WTC11 (cell line): ENCODE results near the gene TLNRD1. TPM values are rescaled to one million over a fixed set of nuclear protein-coding genes. Genes with fewer than 3 reads are reported as not detected.

Experiments
- ATAC-seq: fragments of 200-7000 bp; cut with Tn5 transposase; 2 replicates; pipeline ENCODE4 v1.10.0; 2021; ENCODE audit warnings: mild to moderate bottlenecking, moderate library complexity
- CTCF ChIA-PET: fragments of 300-600 bp; sonication (Branson Sonifier 250); formaldehyde crosslinking; loops from one replicate; lab custom pipeline; 2021; ENCODE audit warnings: antibody characterized with exemption; lab: Charles Lee
- POLR2A ChIA-PET: fragments of 350-600 bp; sonication (Branson Sonifier 250); formaldehyde crosslinking; loops from one replicate; lab custom pipeline; 2021; ENCODE audit warnings: antibody characterized with exemption; lab: Charles Lee
- DNase-seq: peaks from one replicate; pipeline ENCODE4 v3.0.0; 2021; ENCODE audit warnings: low spot score
- H3K27ac Mint-ChIP-seq: 2 replicates; pipeline ENCODE4 v1.8.0; 2021; ENCODE audit warnings: mixed read lengths
- H3K27me3 Mint-ChIP-seq: 2 replicates; pipeline ENCODE4 v1.8.0; 2021; ENCODE audit warnings: low read depth, mild to moderate bottlenecking, moderate library complexity, mixed read lengths
- H3K36me3 Mint-ChIP-seq: 2 replicates; pipeline ENCODE4 v1.8.0; 2021; ENCODE audit warnings: mixed read lengths
- H3K4me1 Mint-ChIP-seq: 2 replicates; pipeline ENCODE4 v1.8.0; 2022; ENCODE audit warnings: mixed read lengths
- H3K4me3 Mint-ChIP-seq: 2 replicates; pipeline ENCODE4 v1.8.0; 2021; ENCODE audit warnings: mild to moderate bottlenecking, moderate library complexity, mixed read lengths
- H3K9me3 Mint-ChIP-seq: 2 replicates; pipeline ENCODE4 v1.8.0; 2021; ENCODE audit warnings: mixed read lengths
- CREM ChIP-seq: sonication (generic); formaldehyde crosslinking; IDR thresholded peaks from 2 replicates; pipeline ENCODE4 v1.8.1; 2022; ENCODE audit warnings: mild to moderate bottlenecking, missing genetic modification reagents, moderate library complexity
- FOXJ3 ChIP-seq: sonication (generic); formaldehyde crosslinking; IDR thresholded peaks from 2 replicates; pipeline ENCODE4 v1.9.0; 2021; ENCODE audit warnings: missing genetic modification reagents, mild to moderate bottlenecking, borderline replicate concordance
- FOXK1 ChIP-seq: sonication (generic); formaldehyde crosslinking; IDR thresholded peaks from 2 replicates; pipeline ENCODE4 v1.8.0; 2022; ENCODE audit warnings: mild to moderate bottlenecking, moderate library complexity, missing genetic modification reagents
- GABPB1 ChIP-seq: sonication (generic); formaldehyde crosslinking; IDR thresholded peaks from 2 replicates; pipeline ENCODE4 v1.8.1; 2023; ENCODE audit warnings: mild to moderate bottlenecking, missing genetic modification reagents
- GRHL2 ChIP-seq: fragments of 250-450 bp; sonication (Bioruptor Pico); IDR thresholded peaks from 2 replicates; pipeline ENCODE4 v1.8.0; 2022; ENCODE audit warnings: mild to moderate bottlenecking, moderate library complexity; ENCODE audit not compliant: insufficient replicate concordance, severe bottlenecking
- HMGA2 ChIP-seq: fragments of 250-450 bp; sonication (Bioruptor Pico); IDR thresholded peaks from 2 replicates; pipeline ENCODE4 v1.4.0; 2021; ENCODE audit warnings: mild to moderate bottlenecking, moderate library complexity
- JUN ChIP-seq: sonication (generic); formaldehyde crosslinking; IDR thresholded peaks from 2 replicates; pipeline ENCODE4 v1.8.0; 2023; ENCODE audit warnings: mild to moderate bottlenecking, missing genetic modification reagents
- KAT7 ChIP-seq: sonication (generic); formaldehyde crosslinking; IDR thresholded peaks from 2 replicates; pipeline ENCODE4 v1.8.1; 2023; ENCODE audit warnings: missing genetic modification reagents, mild to moderate bottlenecking, borderline replicate concordance
- NFE2L1 ChIP-seq: sonication (generic); formaldehyde crosslinking; IDR thresholded peaks from 2 replicates; pipeline ENCODE4 v1.8.1; 2023; ENCODE audit warnings: missing genetic modification reagents
- NFYB ChIP-seq: sonication (generic); formaldehyde crosslinking; conservative IDR thresholded peaks from 2 replicates; pipeline ENCODE4 v1.8.0; 2022; ENCODE audit warnings: low read depth, missing genetic modification reagents
- NR1H2 ChIP-seq: sonication (generic); formaldehyde crosslinking; IDR thresholded peaks from 2 replicates; pipeline ENCODE4 v1.9.0; 2021; ENCODE audit warnings: mild to moderate bottlenecking, moderate library complexity, missing genetic modification reagents
- NR2C2 ChIP-seq: sonication (generic); formaldehyde crosslinking; IDR thresholded peaks from 2 replicates; pipeline ENCODE4 v1.8.0; 2022; ENCODE audit warnings: mild to moderate bottlenecking, missing genetic modification reagents
- OVOL2 ChIP-seq: fragments of 250-450 bp; sonication (Bioruptor Pico); IDR thresholded peaks from 2 replicates; pipeline ENCODE4 v1.9.0; 2021; ENCODE audit warnings: mild to moderate bottlenecking, borderline replicate concordance
- PRRX2 ChIP-seq: fragments of 250-450 bp; sonication (Bioruptor Pico); IDR thresholded peaks from 2 replicates; pipeline ENCODE4 v1.8.0; 2021; ENCODE audit warnings: mild to moderate bottlenecking
- SP1 ChIP-seq: sonication (generic); formaldehyde crosslinking; conservative IDR thresholded peaks from 2 replicates; pipeline ENCODE4 v1.8.1; 2022; ENCODE audit warnings: missing genetic modification reagents
- TEAD1 ChIP-seq: sonication (generic); formaldehyde crosslinking; IDR thresholded peaks from 2 replicates; pipeline ENCODE4 v1.8.0; 2022; ENCODE audit warnings: mild to moderate bottlenecking, missing genetic modification reagents
- TEAD4 ChIP-seq: sonication (generic); formaldehyde crosslinking; IDR thresholded peaks from 2 replicates; pipeline ENCODE4 v1.8.0; 2022; ENCODE audit warnings: mild to moderate bottlenecking, missing genetic modification reagents
- TP53 ChIP-seq: sonication (generic); formaldehyde crosslinking; IDR thresholded peaks from 2 replicates; pipeline ENCODE4 v1.8.1; 2023; ENCODE audit warnings: mild to moderate bottlenecking, missing genetic modification reagents
- ZBTB21 ChIP-seq: sonication (generic); formaldehyde crosslinking; IDR thresholded peaks from 2 replicates; pipeline ENCODE4 v1.8.1; 2023; ENCODE audit warnings: mild to moderate bottlenecking, missing genetic modification reagents, borderline replicate concordance
- ZNF219 ChIP-seq: sonication (generic); formaldehyde crosslinking; IDR thresholded peaks from 2 replicates; pipeline ENCODE4 v1.8.0; 2023; ENCODE audit warnings: missing genetic modification reagents, mild to moderate bottlenecking, borderline replicate concordance
- ZNF317 ChIP-seq: sonication (generic); formaldehyde crosslinking; IDR thresholded peaks from 2 replicates; pipeline ENCODE4 v1.8.1; 2023; ENCODE audit warnings: low read depth, mild to moderate bottlenecking, moderate library complexity, missing genetic modification reagents, borderline replicate concordance
- ZNF423 ChIP-seq: fragments of 250-450 bp; sonication (Bioruptor Pico); IDR thresholded peaks from 2 replicates; pipeline ENCODE4 v2.1.2; 2022; ENCODE audit warnings: mild to moderate bottlenecking, moderate library complexity
- ZNF671 ChIP-seq: fragments of 250-450 bp; sonication (Bioruptor Pico); IDR thresholded peaks from 2 replicates; pipeline ENCODE4 v1.8.0; 2021; ENCODE audit warnings: mild to moderate bottlenecking
- total RNA-seq: library from RNA; stranded (reverse); gene quantifications from 3 replicates; pipeline ENCODE4 v1.2.3, GENCODE V29; 2021
- TF ChIP-seq, protein P1 (sequence below): sonication (generic); formaldehyde crosslinking; IDR thresholded peaks from 2 replicates; pipeline ENCODE4 v1.8.1; 2023; ENCODE audit warnings: mild to moderate bottlenecking, missing genetic modification reagents
- TF ChIP-seq, protein P2 (sequence below): fragments of 250-450 bp; sonication (Bioruptor Pico); IDR thresholded peaks from 2 replicates; pipeline ENCODE4 v1.9.0; 2021; ENCODE audit warnings: mild to moderate bottlenecking
- TF ChIP-seq, protein P3 (sequence below): fragments of 250-450 bp; sonication (Bioruptor Pico); IDR thresholded peaks from 2 replicates; pipeline ENCODE4 v1.8.0; 2021; ENCODE audit warnings: mild to moderate bottlenecking
- TF ChIP-seq, protein P4 (sequence below): fragments of 250-450 bp; sonication (Bioruptor Pico); IDR thresholded peaks from 2 replicates; pipeline ENCODE4 v1.9.0; 2021; ENCODE audit warnings: mild to moderate bottlenecking, borderline replicate concordance
- TF ChIP-seq, protein P5 (sequence below): sonication (generic); formaldehyde crosslinking; IDR thresholded peaks from 2 replicates; pipeline ENCODE4 v1.8.1; 2022; ENCODE audit warnings: low read depth, mild to moderate bottlenecking, moderate library complexity, missing genetic modification reagents, borderline replicate concordance

TLNRD1 gene
- total RNA-seq, 1 experiment from 2014 or later: 26.7 TPM

DNA sequence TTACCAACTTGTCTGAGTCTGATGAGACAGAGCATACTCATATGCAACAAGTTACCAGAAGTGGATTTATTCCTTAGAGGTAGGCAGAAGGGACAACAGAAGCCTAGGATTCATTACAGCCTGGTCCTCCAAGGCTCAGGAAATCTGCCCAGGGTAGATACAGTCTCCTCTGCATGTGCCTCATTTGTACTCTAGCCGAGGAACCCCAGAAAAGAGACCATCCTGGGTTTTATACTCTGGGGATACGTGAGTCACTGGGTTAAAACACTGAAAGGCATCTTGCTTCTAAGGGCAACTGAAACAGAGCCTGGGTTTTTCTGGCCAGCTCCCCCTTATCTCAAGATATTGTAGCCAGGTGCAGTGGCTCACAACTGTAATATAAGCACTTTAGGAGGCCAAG, 45.6 kb downstream of the TLNRD1 start:
- DNase-seq: no peak
- POLR2A ChIA-PET: no interaction called here

DNA sequence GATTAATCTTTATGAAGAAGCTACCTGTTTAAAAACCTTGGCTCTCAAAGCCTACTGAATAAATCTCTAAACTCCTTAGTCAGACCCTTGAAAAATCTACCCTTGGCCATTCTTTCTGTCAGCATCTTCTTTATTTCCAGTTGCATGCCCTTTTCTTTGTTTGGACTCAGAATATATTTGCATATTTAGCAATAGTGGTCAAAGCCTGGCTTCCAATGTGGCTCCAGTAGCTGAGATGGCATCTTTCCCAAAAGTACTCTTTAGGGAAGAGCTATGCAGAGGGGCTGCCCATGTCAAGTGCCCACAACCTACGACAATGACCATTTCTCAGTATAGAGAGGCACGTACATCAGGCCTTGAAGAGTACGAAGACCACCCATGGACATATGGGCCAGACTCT, 47.2 kb downstream of the TLNRD1 start:
- H3K36me3 Mint-ChIP-seq: no peaks in the 10 kb centered on the region
- no peak for TF ChIP-seq TEAD1 (CRISPR knock-in tag)
- TF ChIP-seq NR2C2 (CRISPR knock-in tag): no peak
- no peak for TF ChIP-seq FOXK1 (CRISPR knock-in tag)
- TF ChIP-seq CREM (CRISPR knock-in tag): no peak
- TF ChIP-seq KAT7: no peak
- no peak for TF ChIP-seq ZNF423 (CRISPR knock-in tag)
- TF ChIP-seq ZNF317 (CRISPR knock-in tag): no peak
- no peak for TF ChIP-seq ZNF671 (CRISPR knock-in tag)
- TF ChIP-seq GRHL2: no peak
- TF ChIP-seq ZBTB21 (CRISPR knock-in tag): no peak
- TF ChIP-seq PRRX2 (CRISPR knock-in tag): no peak
- no peak for TF ChIP-seq NR1H2 (CRISPR knock-in tag)
- TF ChIP-seq SP1 (CRISPR knock-in tag): no peak
- no peak for DNase-seq
- POLR2A ChIA-PET: no interaction called here
- no peak for ATAC-seq
- H3K27ac Mint-ChIP-seq: no peak overlapping the region
- H3K4me3 Mint-ChIP-seq: no peak overlapping the region
- no peaks in the 10 kb centered on the region for H3K9me3 Mint-ChIP-seq
- no peaks in the 10 kb centered on the region for H3K27me3 Mint-ChIP-seq
- CTCF ChIA-PET: interaction anchor here (0.6 to 2.7 kb wide), 2 partner anchors 74 to 218 kb away, joined by 5 to 8 read pairs; no protein-coding TSS in a partner anchor
- H3K4me1 Mint-ChIP-seq: no peaks in the 10 kb centered on the region

More for the DNA sequence above, 45.6 kb downstream of the TLNRD1 start:
- Mint-ChIP-seq H3K4me3 (no peak overlapping the region), H3K27ac (no peak overlapping the region), H3K27me3 (no peaks in the 10 kb centered on the region), H3K36me3 (no peaks in the 10 kb centered on the region), H3K9me3 (no peaks in the 10 kb centered on the region), H3K4me1 (no peaks in the 10 kb centered on the region)
- TF ChIP-seq TEAD4 (CRISPR knock-in tag) (no peak), NFYB (no peak)
- TF ChIP-seq, protein P1, sequence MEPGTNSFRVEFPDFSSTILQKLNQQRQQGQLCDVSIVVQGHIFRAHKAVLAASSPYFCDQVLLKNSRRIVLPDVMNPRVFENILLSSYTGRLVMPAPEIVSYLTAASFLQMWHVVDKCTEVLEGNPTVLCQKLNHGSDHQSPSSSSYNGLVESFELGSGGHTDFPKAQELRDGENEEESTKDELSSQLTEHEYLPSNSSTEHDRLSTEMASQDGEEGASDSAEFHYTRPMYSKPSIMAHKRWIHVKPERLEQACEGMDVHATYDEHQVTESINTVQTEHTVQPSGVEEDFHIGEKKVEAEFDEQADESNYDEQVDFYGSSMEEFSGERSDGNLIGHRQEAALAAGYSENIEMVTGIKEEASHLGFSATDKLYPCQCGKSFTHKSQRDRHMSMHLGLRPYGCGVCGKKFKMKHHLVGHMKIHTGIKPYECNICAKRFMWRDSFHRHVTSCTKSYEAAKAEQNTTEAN: no peak
- CTCF ChIA-PET: no interaction called here
- no peak for ATAC-seq

DNA sequence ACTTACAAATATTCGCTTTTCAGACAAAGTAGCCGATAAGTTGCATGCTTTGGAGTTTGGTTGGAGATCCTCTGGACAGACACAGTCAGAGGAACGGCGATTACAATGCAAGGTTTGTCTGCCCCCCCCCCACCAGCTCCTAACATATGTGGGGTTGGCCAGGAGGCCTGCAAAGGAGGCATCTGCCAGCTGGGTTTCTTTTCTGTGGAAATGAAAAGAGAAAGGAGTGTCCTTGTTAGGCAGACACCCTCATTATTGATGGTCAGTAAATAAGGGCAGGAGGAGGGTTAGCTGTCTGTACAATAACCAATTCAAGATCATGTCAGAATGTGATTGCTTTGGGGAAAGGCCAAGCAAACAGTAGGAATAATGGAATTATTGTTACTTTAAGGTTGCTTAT, 49.1 kb downstream of the TLNRD1 start:
- Mint-ChIP-seq H3K9me3 (no peaks in the 10 kb centered on the region), H3K4me1 (no peaks in the 10 kb centered on the region), H3K27me3 (no peaks in the 10 kb centered on the region), H3K36me3 (no peaks in the 10 kb centered on the region), H3K27ac (no peak overlapping the region), H3K4me3 (no peak overlapping the region)
- TF ChIP-seq, protein P2, sequence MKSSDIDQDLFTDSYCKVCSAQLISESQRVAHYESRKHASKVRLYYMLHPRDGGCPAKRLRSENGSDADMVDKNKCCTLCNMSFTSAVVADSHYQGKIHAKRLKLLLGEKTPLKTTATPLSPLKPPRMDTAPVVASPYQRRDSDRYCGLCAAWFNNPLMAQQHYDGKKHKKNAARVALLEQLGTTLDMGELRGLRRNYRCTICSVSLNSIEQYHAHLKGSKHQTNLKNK: no peak
- TF ChIP-seq TP53 (CRISPR knock-in tag): no peak
- TF ChIP-seq JUN (CRISPR knock-in tag): no peak
- no peak for TF ChIP-seq PRRX2 (CRISPR knock-in tag)
- no peak for TF ChIP-seq HMGA2 (CRISPR knock-in tag)
- no peak for TF ChIP-seq OVOL2
- no peak for TF ChIP-seq FOXJ3 (CRISPR knock-in tag)
- no peak for TF ChIP-seq NFE2L1 (CRISPR knock-in tag)
- TF ChIP-seq, protein P3, sequence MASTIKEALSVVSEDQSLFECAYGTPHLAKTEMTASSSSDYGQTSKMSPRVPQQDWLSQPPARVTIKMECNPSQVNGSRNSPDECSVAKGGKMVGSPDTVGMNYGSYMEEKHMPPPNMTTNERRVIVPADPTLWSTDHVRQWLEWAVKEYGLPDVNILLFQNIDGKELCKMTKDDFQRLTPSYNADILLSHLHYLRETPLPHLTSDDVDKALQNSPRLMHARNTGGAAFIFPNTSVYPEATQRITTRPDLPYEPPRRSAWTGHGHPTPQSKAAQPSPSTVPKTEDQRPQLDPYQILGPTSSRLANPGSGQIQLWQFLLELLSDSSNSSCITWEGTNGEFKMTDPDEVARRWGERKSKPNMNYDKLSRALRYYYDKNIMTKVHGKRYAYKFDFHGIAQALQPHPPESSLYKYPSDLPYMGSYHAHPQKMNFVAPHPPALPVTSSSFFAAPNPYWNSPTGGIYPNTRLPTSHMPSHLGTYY (CRISPR knock-in tag): no peak
- no peak for TF ChIP-seq ZNF219 (CRISPR knock-in tag)
- TF ChIP-seq GABPB1 (CRISPR knock-in tag): no peak
- TF ChIP-seq NR1H2 (CRISPR knock-in tag): no peak
- TF ChIP-seq, protein P4, sequence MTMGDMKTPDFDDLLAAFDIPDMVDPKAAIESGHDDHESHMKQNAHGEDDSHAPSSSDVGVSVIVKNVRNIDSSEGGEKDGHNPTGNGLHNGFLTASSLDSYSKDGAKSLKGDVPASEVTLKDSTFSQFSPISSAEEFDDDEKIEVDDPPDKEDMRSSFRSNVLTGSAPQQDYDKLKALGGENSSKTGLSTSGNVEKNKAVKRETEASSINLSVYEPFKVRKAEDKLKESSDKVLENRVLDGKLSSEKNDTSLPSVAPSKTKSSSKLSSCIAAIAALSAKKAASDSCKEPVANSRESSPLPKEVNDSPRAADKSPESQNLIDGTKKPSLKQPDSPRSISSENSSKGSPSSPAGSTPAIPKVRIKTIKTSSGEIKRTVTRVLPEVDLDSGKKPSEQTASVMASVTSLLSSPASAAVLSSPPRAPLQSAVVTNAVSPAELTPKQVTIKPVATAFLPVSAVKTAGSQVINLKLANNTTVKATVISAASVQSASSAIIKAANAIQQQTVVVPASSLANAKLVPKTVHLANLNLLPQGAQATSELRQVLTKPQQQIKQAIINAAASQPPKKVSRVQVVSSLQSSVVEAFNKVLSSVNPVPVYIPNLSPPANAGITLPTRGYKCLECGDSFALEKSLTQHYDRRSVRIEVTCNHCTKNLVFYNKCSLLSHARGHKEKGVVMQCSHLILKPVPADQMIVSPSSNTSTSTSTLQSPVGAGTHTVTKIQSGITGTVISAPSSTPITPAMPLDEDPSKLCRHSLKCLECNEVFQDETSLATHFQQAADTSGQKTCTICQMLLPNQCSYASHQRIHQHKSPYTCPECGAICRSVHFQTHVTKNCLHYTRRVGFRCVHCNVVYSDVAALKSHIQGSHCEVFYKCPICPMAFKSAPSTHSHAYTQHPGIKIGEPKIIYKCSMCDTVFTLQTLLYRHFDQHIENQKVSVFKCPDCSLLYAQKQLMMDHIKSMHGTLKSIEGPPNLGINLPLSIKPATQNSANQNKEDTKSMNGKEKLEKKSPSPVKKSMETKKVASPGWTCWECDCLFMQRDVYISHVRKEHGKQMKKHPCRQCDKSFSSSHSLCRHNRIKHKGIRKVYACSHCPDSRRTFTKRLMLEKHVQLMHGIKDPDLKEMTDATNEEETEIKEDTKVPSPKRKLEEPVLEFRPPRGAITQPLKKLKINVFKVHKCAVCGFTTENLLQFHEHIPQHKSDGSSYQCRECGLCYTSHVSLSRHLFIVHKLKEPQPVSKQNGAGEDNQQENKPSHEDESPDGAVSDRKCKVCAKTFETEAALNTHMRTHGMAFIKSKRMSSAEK: no peak
- TF ChIP-seq, protein P5, sequence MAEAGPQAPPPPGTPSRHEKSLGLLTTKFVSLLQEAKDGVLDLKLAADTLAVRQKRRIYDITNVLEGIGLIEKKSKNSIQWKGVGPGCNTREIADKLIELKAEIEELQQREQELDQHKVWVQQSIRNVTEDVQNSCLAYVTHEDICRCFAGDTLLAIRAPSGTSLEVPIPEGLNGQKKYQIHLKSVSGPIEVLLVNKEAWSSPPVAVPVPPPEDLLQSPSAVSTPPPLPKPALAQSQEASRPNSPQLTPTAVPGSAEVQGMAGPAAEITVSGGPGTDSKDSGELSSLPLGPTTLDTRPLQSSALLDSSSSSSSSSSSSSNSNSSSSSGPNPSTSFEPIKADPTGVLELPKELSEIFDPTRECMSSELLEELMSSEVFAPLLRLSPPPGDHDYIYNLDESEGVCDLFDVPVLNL (CRISPR knock-in tag): no peak
- DNase-seq (no peak), ATAC-seq (no peak)
- POLR2A ChIA-PET: no interaction called here
- CTCF ChIA-PET: no interaction called here
